Left lung (tissue), 10 donors: Measurements from ENCODE around the gene DPYSL4. TPM values are rescaled to one million over a fixed set of nuclear protein-coding genes. Genes with fewer than 3 reads are reported as not detected.

Experiments used
- ATAC-seq: fragments of 200-7000 bp; cut with Tn5 transposase; one replicate; pipeline ENCODE4 v1.9.1; 2020; ENCODE audit warnings: moderate library complexity
- DNase-seq, 4 donors: peaks; one replicate each; pipeline ENCODE4 v3.0.0-alpha.2; 2013 to 2020
- H3K27ac ChIP-seq, 2 donors: fragments of 200-600 bp; sonication (generic) in 1 of 2; one replicate each; pipeline versions ENCODE4 v1.5.0 to v1.8.0; 2020 to 2021
- H3K27me3 ChIP-seq, 2 donors: fragments of 200-600 bp; sonication (generic) in 1 of 2; one replicate each; pipeline versions ENCODE4 v1.5.0 to v1.8.0; 2020 to 2021
- H3K36me3 ChIP-seq, 2 donors: fragments of 200-600 bp; sonication (generic) in 1 of 2; one replicate each; pipeline versions ENCODE4 v1.5.0 to v1.8.0; 2020 to 2021
- H3K4me1 ChIP-seq, 2 donors: fragments of 200-600 bp; one replicate each; pipeline ENCODE4 v1.8.0; 2021
- H3K4me3 ChIP-seq, 2 donors: fragments of 200-600 bp; sonication (generic) in 1 of 2; one replicate each; pipeline versions ENCODE4 v1.5.0 to v1.8.0; 2020 to 2021; ENCODE audit warnings: mild to moderate bottlenecking in 1 of 2
- H3K9me3 ChIP-seq, 2 donors: fragments of 200-600 bp; sonication (generic) in 1 of 2; one replicate each; pipeline versions ENCODE4 v1.5.0 to v1.8.0; 2020 to 2021
- CTCF ChIP-seq, 2 donors: fragments of 200-600 bp; sonication (generic) in 1 of 2; IDR thresholded peaks; one replicate each; pipeline versions ENCODE4 v1.5.0 to v1.8.0; 2021; ENCODE audit warnings: antibody characterized with exemption in 2 of 2
- intact Hi-C, 2 donors: fragments of 100-400 bp; cut with DNase I; formaldehyde crosslinking; loops; one replicate each; pipeline versions ENCODE4 v1.11.2 to v1.14.2; 2022
- polyA plus RNA-seq, 6 donors: library from polyadenylated mRNA; unstranded; fragments of 120-200 nt; gene quantifications; one replicate each; pipeline ENCODE4 v1.2.1, GENCODE V29; 2013; ENCODE audit not compliant: insufficient read length in 6 of 6
- total RNA-seq, 2 donors: library from RNA; stranded (reverse); fragmentation: NEBNext Ultra II Directional; extraction: Animal tissue kit (Norgen Biotek cat#: 25700); gene quantifications; one replicate each; pipeline ENCODE4 v1.2.1, GENCODE V29; 2021
- donor health status: DM: no; HTN: yes; CAD: no.
- donor health status: DM: no; HTN: no; CAD: no.

The DPYSL4 gene
- total and polyA plus RNA-seq, 8 donors: 1.3 to 14.6 (median 10.4) TPM

- ATAC-seq (no peak), DNase-seq (peak in 2 of 4 donors; percentile 25 to 64)
- no peak overlapping the region for H3K4me3 ChIP-seq
- no peaks in the 10 kb centered on the region for H3K4me1 ChIP-seq
- no peaks in the 10 kb centered on the region for H3K36me3 ChIP-seq
- intact Hi-C loops: no loop called here
- H3K27me3 ChIP-seq: peaks cover 0 to 57% of the 10 kb centered on the region in 2 donors
- TF ChIP-seq CTCF (IDR thresholded peaks at IDR 0.05): no peak
- H3K27ac ChIP-seq: no peak overlapping the region
- no peaks in the 10 kb centered on the region for H3K9me3 ChIP-seq
These were observed 21.2 kb upstream of the DPYSL4 start for GRCh38 chr10:132165416-132165980.

- Histone ChIP-seq H3K36me3 (no peaks in the 10 kb centered on the region), H3K4me1 (no peaks in the 10 kb centered on the region), H3K4me3 (no peak overlapping the region), H3K9me3 (no peaks in the 10 kb centered on the region), H3K27me3 (peaks cover 0 to 66% of the 10 kb centered on the region in 2 donors), H3K27ac (no peak overlapping the region)
- peak in 2 of 4 donors; percentile 20 to 46 for DNase-seq
- intact Hi-C loops: no loop called here
- TF ChIP-seq CTCF (IDR thresholded peaks at IDR 0.05): no peak
- ATAC-seq: no peak
These were observed 20.4 kb upstream of the DPYSL4 start for GRCh38 chr10:132166216-132166950.

- Histone ChIP-seq H3K9me3 (no peaks in the 10 kb centered on the region), H3K27me3 (peaks cover 0 to 67% of the 10 kb centered on the region in 2 donors), H3K27ac (no peak overlapping the region), H3K36me3 (no peaks in the 10 kb centered on the region), H3K4me3 (no peak overlapping the region), H3K4me1 (no peaks in the 10 kb centered on the region)
- ATAC-seq (no peak), DNase-seq (peak in 2 of 4 donors; percentile 26 to 44)
- no peak for TF ChIP-seq CTCF (IDR thresholded peaks at IDR 0.05)
- intact Hi-C loops: no loop called here
These were observed 19.6 kb upstream of the DPYSL4 start for GRCh38 chr10:132167041-132167674.

- intact Hi-C loops: no loop called here
- TF ChIP-seq CTCF (IDR thresholded peaks at IDR 0.05): no peak
- DNase-seq (peak in 1 of 4 donors; percentile 10), ATAC-seq (no peak)
- Histone ChIP-seq H3K27ac (no peak overlapping the region), H3K36me3 (no peaks in the 10 kb centered on the region), H3K9me3 (no peaks in the 10 kb centered on the region), H3K4me1 (no peaks in the 10 kb centered on the region), H3K27me3 (peaks cover 0 to 64% of the 10 kb centered on the region in 2 donors), H3K4me3 (no peak overlapping the region)
These were observed 18.8 kb upstream of the DPYSL4 start for GRCh38 chr10:132167976-132168375.

GRCh38 chr10:132168571-132169030, 18.1 kb upstream of the DPYSL4 start:
- Histone ChIP-seq H3K4me1 (no peaks in the 10 kb centered on the region), H3K27ac (no peak overlapping the region), H3K9me3 (no peaks in the 10 kb centered on the region), H3K4me3 (no peak overlapping the region), H3K36me3 (no peaks in the 10 kb centered on the region), H3K27me3 (peaks cover 0 to 58% of the 10 kb centered on the region in 2 donors)
- TF ChIP-seq CTCF (IDR thresholded peaks at IDR 0.05): no peak
- intact Hi-C loops: no loop called here
- DNase-seq (peak in 1 of 4 donors; percentile 15), ATAC-seq (no peak)
